Fibroblast of the aortic adventitia (primary cell): Measurements from ENCODE around the gene NXPH2. TPM values are rescaled to one million over a fixed set of nuclear protein-coding genes. Genes with fewer than 3 reads are reported as not detected.

Experiments used
- DNase-seq: peaks from one replicate; pipeline ENCODE4 v3.0.0-alpha.2; 2010; ENCODE audit warnings: low read depth
- H3K4me3 ChIP-seq: 2 replicates; pipeline ENCODE4 v1.5.1; 2011; ENCODE audit warnings: low read depth, mild to moderate bottlenecking, control low read depth, low read length, moderate library complexity
- total RNA-seq: library from RNA; depleted of rRNA; stranded (reverse); fragments of >200 nt; gene quantifications from 2 replicates; pipeline ENCODE4 v1.2.3, GENCODE V29; 2012; ENCODE audit warnings: low replicate concordance
- TF ChIP-seq, protein P1 (sequence below): IDR thresholded peaks from 2 replicates; pipeline ENCODE4 v1.5.1; 2011; ENCODE audit warnings: mild to moderate bottlenecking, low read length, control low read depth, inconsistent platforms; ENCODE audit not compliant: insufficient read depth

NXPH2 gene
- 1.3 TPM in 1 of 2 replicates, not detected in the other for total RNA-seq

DNA sequence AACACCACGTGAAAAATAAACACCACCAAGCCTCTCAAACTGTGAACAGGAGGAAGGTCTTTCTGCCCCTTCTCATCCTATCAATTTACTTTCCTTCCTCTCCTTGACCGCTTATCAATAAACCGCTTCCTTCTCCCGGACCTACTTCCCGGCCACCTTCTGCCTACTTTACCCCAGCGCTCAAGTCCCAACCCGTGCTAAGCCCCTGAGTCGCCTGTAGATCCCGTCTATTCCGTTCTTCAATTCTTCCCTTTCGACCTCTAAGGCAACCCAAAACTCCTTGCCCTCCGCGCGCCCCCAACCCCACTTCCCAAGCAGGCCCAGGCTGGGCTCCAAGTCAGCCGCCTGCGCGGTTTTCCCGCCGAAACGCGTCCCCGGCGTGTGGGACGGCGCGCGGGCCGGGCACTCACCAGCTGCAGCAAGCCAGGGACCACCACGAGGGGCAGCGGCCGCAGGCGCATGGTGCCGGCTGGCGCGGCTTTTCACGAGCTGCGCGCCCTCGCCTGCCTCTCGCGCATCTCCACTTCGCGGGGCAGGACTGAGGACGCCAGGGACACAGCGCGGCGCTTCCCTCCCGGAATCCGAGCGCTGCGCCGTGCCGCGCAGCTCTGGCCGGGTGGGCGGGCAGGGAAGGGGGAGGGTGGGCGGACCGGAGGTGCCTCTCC is at the start of gene NXPH2:
TSS of gene NXPH2 (minus strand) at position 610 of the 665 bp plus-strand sequence. CDS start at position 461, 149 bp downstream.
- TF ChIP-seq, protein P1, sequence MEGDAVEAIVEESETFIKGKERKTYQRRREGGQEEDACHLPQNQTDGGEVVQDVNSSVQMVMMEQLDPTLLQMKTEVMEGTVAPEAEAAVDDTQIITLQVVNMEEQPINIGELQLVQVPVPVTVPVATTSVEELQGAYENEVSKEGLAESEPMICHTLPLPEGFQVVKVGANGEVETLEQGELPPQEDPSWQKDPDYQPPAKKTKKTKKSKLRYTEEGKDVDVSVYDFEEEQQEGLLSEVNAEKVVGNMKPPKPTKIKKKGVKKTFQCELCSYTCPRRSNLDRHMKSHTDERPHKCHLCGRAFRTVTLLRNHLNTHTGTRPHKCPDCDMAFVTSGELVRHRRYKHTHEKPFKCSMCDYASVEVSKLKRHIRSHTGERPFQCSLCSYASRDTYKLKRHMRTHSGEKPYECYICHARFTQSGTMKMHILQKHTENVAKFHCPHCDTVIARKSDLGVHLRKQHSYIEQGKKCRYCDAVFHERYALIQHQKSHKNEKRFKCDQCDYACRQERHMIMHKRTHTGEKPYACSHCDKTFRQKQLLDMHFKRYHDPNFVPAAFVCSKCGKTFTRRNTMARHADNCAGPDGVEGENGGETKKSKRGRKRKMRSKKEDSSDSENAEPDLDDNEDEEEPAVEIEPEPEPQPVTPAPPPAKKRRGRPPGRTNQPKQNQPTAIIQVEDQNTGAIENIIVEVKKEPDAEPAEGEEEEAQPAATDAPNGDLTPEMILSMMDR, result no peak
- H3K4me3 ChIP-seq, result peak within 1 kb of the TSS; percentile 28
- no peak for DNase-seq

DNA sequence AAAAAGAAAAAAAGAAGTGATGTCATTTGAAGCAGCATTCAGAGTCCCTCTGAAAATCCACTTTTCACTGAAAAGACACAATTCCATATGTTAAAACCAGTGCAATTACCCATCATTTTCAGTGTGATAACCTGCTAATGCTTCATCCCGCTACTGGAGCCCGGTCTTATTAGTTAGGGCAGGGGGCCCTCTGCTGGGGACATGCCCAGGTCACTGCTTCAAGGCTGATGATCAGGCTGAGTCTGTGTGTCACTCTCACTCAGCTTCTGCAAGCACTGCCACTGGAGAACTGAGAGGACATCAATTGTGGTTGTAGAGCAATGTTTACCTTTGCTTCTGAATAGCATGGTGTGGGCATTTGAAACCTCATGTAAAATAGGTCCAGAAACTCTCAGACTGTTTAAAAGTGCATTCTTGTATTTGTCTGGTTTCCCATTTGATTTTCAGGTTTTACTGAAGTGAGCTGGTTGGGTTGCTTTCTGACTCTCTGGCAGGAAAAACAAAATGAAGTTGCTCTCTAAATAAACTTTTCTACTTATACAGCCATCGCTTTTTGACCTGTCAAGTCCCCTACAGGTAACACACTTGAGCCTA is 49.2 kb upstream of the NXPH2 start:
- H3K4me3 ChIP-seq, result no peak overlapping the region
- DNase-seq, result no peak
- TF ChIP-seq, protein P1, result no peak

DNA sequence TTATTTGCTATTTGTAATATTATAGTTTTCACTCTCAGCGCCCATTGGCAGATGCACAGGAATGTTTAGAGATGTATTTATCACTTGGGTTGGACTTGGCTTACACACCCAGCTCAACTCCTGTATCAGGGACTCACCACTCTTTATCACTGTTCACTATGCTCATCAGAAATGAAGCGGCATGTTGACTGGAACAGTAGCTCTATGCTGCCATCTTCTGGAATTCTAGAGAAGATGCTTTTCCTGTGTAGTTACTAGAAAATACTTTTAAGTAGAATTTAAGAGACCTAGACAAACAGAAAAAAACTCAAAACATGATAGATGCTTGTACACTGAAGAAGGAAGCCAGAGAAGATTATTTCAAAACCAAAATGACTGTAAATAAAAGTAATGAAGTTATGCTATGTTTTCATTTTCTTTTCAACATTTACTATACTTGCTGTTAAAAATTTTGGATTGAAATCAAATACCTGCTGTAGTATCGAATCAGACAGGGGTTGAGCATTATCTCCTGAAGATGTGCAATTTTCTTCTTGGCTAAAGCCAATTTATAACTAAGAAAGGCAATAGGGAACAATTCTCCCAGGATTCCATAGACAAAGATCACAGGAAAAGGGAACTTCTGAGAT is 47.4 kb upstream of the NXPH2 start:
- TF ChIP-seq, protein P1, result peak; percentile 72
- H3K4me3 ChIP-seq, result no peak overlapping the region
- DNase-seq, result peak; percentile 82

DNA sequence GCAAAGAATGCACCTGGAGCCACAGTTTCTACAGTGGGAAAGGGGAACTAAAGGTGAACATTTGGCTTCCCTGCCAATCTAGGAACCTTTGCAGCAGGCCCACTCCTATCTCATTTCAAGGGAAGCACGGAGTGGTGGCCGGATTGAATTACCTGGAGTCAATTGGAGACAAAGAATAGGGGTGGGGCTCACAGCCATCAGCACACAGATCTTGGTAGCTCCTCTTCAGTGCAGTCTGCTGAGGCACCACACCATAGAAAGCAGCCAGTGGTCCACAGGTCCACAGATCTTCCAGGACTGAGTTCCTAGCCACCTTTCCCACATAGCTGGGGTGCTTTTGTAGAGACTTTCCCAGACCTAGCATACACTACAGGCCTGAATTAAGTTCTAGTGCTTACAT is 43.5 kb upstream of the NXPH2 start:
- no peak overlapping the region for H3K4me3 ChIP-seq
- DNase-seq, result no peak
- TF ChIP-seq, protein P1, result no peak

DNA sequence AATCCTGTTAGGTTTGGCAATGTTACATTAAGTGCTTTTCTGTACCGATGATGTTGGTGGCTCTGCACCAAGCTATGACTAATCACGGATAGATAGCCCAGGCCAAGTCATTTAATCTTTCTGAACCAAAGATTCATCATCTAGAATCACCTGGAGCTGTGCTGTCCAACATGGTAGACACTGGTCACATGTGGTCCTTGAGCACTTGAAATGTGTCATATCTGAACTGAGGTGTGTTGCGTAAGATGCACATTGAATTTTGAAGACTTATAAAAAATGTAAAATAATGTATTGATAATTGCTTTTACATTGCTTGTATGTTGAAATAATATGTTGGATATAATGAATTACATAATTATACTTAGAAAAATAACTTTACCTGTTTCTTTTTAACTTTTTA is 39.8 kb upstream of the NXPH2 start:
- no peak overlapping the region for H3K4me3 ChIP-seq
- TF ChIP-seq, protein P1, result no peak
- DNase-seq, result no peak

DNA sequence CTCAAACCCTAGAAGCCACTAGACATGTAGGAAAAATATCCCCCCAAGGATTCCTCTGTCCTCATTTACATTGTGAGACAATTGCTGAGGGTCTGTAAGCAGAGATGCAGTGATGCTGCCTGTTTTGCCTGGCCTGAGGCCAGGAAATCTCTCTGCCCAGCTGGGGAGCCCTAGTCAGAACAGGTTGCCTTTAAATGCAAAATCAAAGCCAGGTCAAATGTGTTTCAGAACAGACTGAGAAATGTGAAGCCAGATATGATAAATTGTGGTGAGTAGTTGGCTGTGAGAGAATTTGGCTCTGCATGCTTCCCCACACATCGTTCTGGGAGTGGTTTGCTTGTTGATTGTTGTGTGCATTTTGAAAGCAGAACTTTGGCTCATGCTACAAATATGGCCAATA is 38.4 kb upstream of the NXPH2 start:
- H3K4me3 ChIP-seq, result no peak overlapping the region
- no peak for DNase-seq
- TF ChIP-seq, protein P1, result no peak
